Lung (tissue), 12 donors: ENCODE measurements around the gene ZBTB37. TPM values are rescaled to one million over a fixed set of nuclear protein-coding genes. Genes with fewer than 3 reads are reported as not detected.

ENCODE experiments used
- ATAC-seq: fragments of 200-7000 bp; cut with Tn5 transposase; one replicate; pipeline ENCODE4 v1.9.1; 2020; ENCODE audit warnings: moderate number of reproducible peaks; ENCODE audit not compliant: insufficient read depth, low FRiP score
- DNase-seq, 3 donors: peaks; one replicate each; pipeline ENCODE4 v3.0.0-alpha.2; 2013 to 2017
- H3K27ac ChIP-seq, 2 donors: one replicate each; pipeline ENCODE4 v1.5.1; 2013; ENCODE audit warnings: mild to moderate bottlenecking in 2 of 2, moderate library complexity in 2 of 2, control low read depth in 1 of 2, inconsistent platforms in 1 of 2, low read depth in 1 of 2, low read length in 1 of 2
- H3K27me3 ChIP-seq, 3 donors: one replicate each; pipeline ENCODE4 v1.5.1; 2013; ENCODE audit warnings: low read length in 2 of 3; ENCODE audit not compliant: control insufficient read depth in 3 of 3, insufficient read depth in 3 of 3
- H3K36me3 ChIP-seq, 4 donors: one replicate each; pipeline ENCODE4 v1.5.1; 2013; ENCODE audit warnings: low read length in 4 of 4, mild to moderate bottlenecking in 1 of 4, moderate library complexity in 1 of 4; ENCODE audit not compliant: control insufficient read depth in 4 of 4, insufficient read depth in 4 of 4
- H3K4me1 ChIP-seq, 5 donors: one replicate each; pipeline ENCODE4 v1.5.1; 2013; ENCODE audit warnings: low read length in 5 of 5, mild to moderate bottlenecking in 2 of 5, moderate library complexity in 1 of 5; ENCODE audit not compliant: control insufficient read depth in 5 of 5, insufficient read depth in 5 of 5
- H3K4me3 ChIP-seq: one replicate; pipeline ENCODE4 v1.5.1; 2013; ENCODE audit warnings: mild to moderate bottlenecking, control low read depth, moderate library complexity
- H3K9ac ChIP-seq, 2 donors: one replicate each; pipeline ENCODE4 v1.5.1; 2013; ENCODE audit warnings: low read length in 2 of 2, control low read depth in 1 of 2; ENCODE audit not compliant: insufficient read depth in 1 of 2
- H3K9me3 ChIP-seq, 4 donors: one replicate each; pipeline ENCODE4 v1.5.1; 2013; ENCODE audit warnings: low read length in 3 of 4, mild to moderate bottlenecking in 1 of 4, moderate library complexity in 1 of 4; ENCODE audit not compliant: control insufficient read depth in 4 of 4, insufficient read depth in 3 of 4
- WGBS, 2 donors: extraction: QIAGEN DNeasy Blood & Tissue Kit; methylation state at CpG; one replicate each; pipeline ENCODE4 v1.1.7; 2013; 5-methylcytosine and 5-hydroxymethylcytosine counted together
- polyA plus RNA-seq, 2 donors: library from polyadenylated mRNA; stranded (reverse); fragments of 200-250 nt; gene quantifications; one replicate each; pipeline ENCODE4 v1.2.1, GENCODE V29; 2013
- total RNA-seq, 2 donors: library from RNA; depleted of rRNA in 1 of 2; stranded (reverse); fragments of >200 nt in 1 of 2; gene quantifications; one replicate each; pipeline ENCODE4 v1.2.1, GENCODE V29; 2014 to 2021
- TF ChIP-seq, protein P1 (sequence below): IDR thresholded peaks from 2 replicates; pipeline ENCODE4 v1.5.1; 2012; ENCODE audit warnings: mild to moderate bottlenecking; ENCODE audit errors: control extremely low read depth, extremely low read depth
- donor health status: control.
- donor health status: control.
- donor health status: Bipolar disorder and iron deficiency.
- donor health status: healthy.
- donor health status: DM: yes; HTN: yes; CAD: no.

ZBTB37 gene
- total and polyA plus RNA-seq, 4 donors = 1.6 to 29.8 (median 7.3) TPM

DNA sequence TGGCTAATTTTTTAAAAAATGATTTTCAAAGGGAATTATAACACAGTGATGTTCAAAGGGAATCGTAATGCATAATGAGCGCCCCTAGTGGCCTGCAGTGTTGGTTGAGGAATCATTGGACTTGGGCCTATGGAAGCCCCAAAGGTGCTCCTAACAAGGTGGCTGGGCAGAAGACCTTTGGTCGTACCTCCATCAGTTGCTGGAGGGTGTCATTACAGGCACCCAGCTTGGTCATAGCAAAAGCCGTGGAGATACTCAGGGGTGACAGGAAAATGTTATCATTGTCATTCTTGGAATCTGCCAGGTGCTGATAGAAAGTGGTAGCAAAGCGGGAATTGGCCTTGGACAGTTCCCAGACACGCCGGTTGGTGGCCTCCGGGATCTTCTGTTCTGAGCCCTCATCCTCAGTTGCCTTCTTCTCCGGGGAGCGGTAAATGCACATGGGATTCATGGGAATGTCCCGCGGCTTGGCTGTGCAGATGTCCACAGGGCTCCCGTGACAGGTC lies 46.2 kb downstream of the ZBTB37 start:
- H3K9me3 ChIP-seq = peaks cover 0 to 5% (median 0%) of the 10 kb centered on the region in 4 donors
- WGBS, 2 donors = 90 to 91% methylated on average over 13 of the region's 13 CpGs
- H3K27ac ChIP-seq = no peak overlapping the region
- H3K4me3 ChIP-seq = no peak overlapping the region
- ATAC-seq = no peak
- H3K9ac ChIP-seq = no peak overlapping the region
- H3K36me3 ChIP-seq = no peaks in the 10 kb centered on the region
- no peaks in the 10 kb centered on the region for H3K27me3 ChIP-seq
- TF ChIP-seq, protein P1, sequence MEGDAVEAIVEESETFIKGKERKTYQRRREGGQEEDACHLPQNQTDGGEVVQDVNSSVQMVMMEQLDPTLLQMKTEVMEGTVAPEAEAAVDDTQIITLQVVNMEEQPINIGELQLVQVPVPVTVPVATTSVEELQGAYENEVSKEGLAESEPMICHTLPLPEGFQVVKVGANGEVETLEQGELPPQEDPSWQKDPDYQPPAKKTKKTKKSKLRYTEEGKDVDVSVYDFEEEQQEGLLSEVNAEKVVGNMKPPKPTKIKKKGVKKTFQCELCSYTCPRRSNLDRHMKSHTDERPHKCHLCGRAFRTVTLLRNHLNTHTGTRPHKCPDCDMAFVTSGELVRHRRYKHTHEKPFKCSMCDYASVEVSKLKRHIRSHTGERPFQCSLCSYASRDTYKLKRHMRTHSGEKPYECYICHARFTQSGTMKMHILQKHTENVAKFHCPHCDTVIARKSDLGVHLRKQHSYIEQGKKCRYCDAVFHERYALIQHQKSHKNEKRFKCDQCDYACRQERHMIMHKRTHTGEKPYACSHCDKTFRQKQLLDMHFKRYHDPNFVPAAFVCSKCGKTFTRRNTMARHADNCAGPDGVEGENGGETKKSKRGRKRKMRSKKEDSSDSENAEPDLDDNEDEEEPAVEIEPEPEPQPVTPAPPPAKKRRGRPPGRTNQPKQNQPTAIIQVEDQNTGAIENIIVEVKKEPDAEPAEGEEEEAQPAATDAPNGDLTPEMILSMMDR = no peak
- no peak for DNase-seq
- no peaks in the 10 kb centered on the region for H3K4me1 ChIP-seq

DNA sequence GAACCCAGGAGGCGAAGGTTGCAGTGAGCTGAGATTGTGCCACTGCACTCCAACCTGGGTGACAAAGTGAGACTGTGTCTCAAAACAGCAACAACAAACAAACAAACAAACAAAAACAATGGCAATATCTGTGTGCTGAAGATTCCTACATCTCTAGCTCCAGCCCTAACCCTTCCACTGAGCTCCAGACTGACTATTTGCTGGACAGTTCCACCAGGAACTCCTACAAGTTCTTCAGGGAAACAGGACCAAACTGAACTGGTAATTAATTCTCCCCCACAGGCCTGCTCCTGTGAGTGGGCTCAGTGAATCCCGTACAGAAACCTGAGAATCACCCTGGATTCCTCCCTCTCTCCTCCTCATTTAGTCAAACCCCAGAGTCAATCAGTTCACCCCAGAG lies 47.4 kb downstream of the ZBTB37 start:
- Histone ChIP-seq H3K4me1 (no peaks in the 10 kb centered on the region), H3K9me3 (peaks cover 0 to 2% (median 0%) of the 10 kb centered on the region in 4 donors), H3K27me3 (no peaks in the 10 kb centered on the region), H3K4me3 (no peak overlapping the region), H3K9ac (no peak overlapping the region), H3K36me3 (no peaks in the 10 kb centered on the region), H3K27ac (no peak overlapping the region)
- TF ChIP-seq, protein P1 = no peak
- ATAC-seq = no peak
- DNase-seq = no peak
- 88 to 97% methylated on average over 2 of the region's 2 CpGs for WGBS, 2 donors

DNA sequence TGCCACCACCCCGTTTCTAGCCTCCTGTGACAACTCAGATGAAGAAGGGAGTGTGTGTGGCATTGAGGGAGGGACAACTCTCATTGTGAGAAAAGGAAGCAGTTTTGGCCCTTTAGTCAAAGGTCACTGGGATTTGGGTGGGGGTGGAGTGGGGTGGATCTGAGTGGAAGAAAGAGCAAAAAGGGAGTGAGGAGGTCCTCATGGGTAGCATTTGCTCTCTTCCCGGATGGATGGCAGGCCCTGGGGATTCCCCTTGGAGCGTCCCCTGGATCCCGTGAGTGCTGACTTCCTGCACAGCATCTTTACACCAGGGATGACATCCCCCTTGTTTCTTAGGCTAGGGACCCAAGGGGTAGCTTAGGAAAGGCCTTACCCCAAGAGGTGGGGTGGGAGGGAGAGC lies 48.5 kb downstream of the ZBTB37 start:
- TF ChIP-seq, protein P1 = no peak
- no peak for DNase-seq
- Histone ChIP-seq H3K27ac (no peak overlapping the region), H3K27me3 (no peaks in the 10 kb centered on the region), H3K36me3 (no peaks in the 10 kb centered on the region), H3K9me3 (peaks cover 0 to 2% (median 0%) of the 10 kb centered on the region in 4 donors), H3K4me1 (no peaks in the 10 kb centered on the region), H3K9ac (no peak overlapping the region), H3K4me3 (no peak overlapping the region)
- no peak for ATAC-seq
- 91 to 93% methylated on average over 4 of the region's 4 CpGs for WGBS, 2 donors

DNA sequence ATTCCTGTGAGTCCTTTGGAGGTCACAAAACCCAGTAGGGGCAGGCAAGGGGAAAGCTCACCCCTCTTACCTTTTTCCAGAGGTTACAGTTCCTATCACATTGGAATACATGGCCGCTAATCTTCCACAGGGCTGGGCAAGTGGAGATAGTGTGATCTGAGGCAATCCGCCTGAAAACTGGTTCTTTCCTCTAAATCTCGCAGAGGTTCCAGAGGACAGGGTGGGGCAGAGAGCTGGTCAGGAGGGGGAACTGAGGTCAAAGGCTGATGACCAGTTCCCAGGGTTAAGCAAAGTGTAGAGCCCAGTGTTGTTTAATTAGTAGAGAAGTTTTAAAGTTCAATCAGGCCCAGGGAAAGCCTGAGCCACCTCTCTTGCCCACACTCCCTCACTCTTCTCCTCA lies 49.0 kb downstream of the ZBTB37 start, which contains the start of gene SERPINC1:
Gene SERPINC1, minus strand, starts transcription at position 179 of the 400 bp plus-strand sequence. Its CDS starts 68 bp downstream, at position 111.
- TF ChIP-seq, protein P1 = no peak
- Histone ChIP-seq H3K4me3 (no peak within 1 kb of the TSS), H3K9ac (no peak within 1 kb of the TSS), H3K27me3 (no peaks in the 10 kb centered on the region), H3K36me3 (no peaks in the 10 kb centered on the region), H3K27ac (no peak within 1 kb of the TSS), H3K9me3 (peaks cover 0 to 2% (median 0%) of the 10 kb centered on the region in 4 donors), H3K4me1 (no peaks in the 10 kb centered on the region)
- ATAC-seq (no peak), DNase-seq (no peak)
- 96 to 97% methylated on average over 3 of the region's 3 CpGs for WGBS, 2 donors
